Vagina (tissue), 2 donors: ENCODE results near the gene DCLRE1A. TPM values are rescaled to one million over a fixed set of nuclear protein-coding genes. Genes with fewer than 3 reads are reported as not detected.

Source experiments
- DNase-seq, 2 donors: peaks; one replicate each; pipeline ENCODE4 v3.0.0-alpha.2; 2017; ENCODE audit errors: extremely low spot score in 2 of 2
- H3K27ac ChIP-seq: fragments of 200-600 bp; sonication (generic); one replicate; pipeline ENCODE4 v1.5.1; 2019
- H3K27me3 ChIP-seq: fragments of 200-600 bp; sonication (generic); one replicate; pipeline ENCODE4 v1.5.1; 2019
- H3K36me3 ChIP-seq, 2 donors: fragments of 200-600 bp; sonication (generic); one replicate each; pipeline ENCODE4 v1.5.1; 2017 to 2019
- H3K4me1 ChIP-seq: fragments of 200-600 bp; sonication (generic); one replicate; pipeline ENCODE4 v1.5.1; 2019
- H3K4me3 ChIP-seq, 2 donors: fragments of 200-600 bp; sonication (generic); 1 replicate in 1 of 2; 2 replicates in 1 of 2; pipeline ENCODE4 v1.5.1; 2016 to 2019
- H3K9me3 ChIP-seq: fragments of 200-600 bp; sonication (generic); one replicate; pipeline ENCODE4 v1.5.1; 2019
- POLR2A ChIP-seq, 2 donors: fragments of 450-650 bp; IDR thresholded peaks; one replicate each; pipeline ENCODE4 v1.6.1; 2017; ENCODE audit warnings: antibody characterized with exemption in 2 of 2, mild to moderate bottlenecking in 2 of 2, moderate library complexity in 2 of 2
- POLR2AphosphoS5 ChIP-seq, 2 donors: sonication (generic); formaldehyde crosslinking; IDR thresholded peaks; one replicate each; pipeline ENCODE4 v1.9.0; 2017; ENCODE audit warnings: antibody characterized with exemption in 2 of 2, mild to moderate bottlenecking in 2 of 2, low read depth in 1 of 2; ENCODE audit not compliant: insufficient read depth in 1 of 2
- intact Hi-C: fragments of 100-400 bp; cut with DNase I; formaldehyde crosslinking; loops from one replicate; pipeline ENCODE4 v1.15.1; 2023
- total RNA-seq: library from RNA; depleted of rRNA; stranded (reverse); fragments of >200 nt; gene quantifications from one replicate; pipeline ENCODE4 v1.2.3, GENCODE V29; 2016
- TF ChIP-seq, protein P1 (sequence below), 3 experiments: fragments of 450-650 bp in 2 of 3; fragments of 200-600 bp in 1 of 3; sonication (generic) in 1 of 3; IDR thresholded peaks; one replicate each; pipeline ENCODE4 v1.5.1; 2017 to 2019; ENCODE audit warnings: antibody characterized with exemption in 3 of 3, mild to moderate bottlenecking in 2 of 3, moderate library complexity in 2 of 3

DCLRE1A gene
- total RNA-seq, 1 donor from 2014 or later = 3.9 TPM

DNA sequence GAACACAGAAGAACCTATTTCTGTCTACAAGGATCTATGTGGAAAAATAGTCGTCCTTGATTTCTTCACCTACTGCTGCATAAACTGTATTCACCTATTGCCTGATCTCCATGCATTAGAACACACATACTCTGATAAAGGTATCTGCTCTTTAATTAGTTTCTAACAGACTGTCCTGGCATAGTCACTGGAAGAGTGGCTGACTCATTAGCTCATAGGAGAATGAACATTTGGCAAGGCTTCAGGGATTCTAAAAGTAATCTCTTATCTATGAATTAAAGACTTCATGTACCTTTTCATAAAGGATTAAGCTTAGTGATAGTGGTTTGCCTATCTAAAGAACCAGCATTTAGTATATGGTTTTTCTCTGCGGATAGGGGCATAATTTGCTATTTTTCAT, 4.7 kb upstream of the DCLRE1A start:
- Histone ChIP-seq H3K27ac (no peak overlapping the region), H3K4me3 (no peak overlapping the region), H3K27me3 (no peaks in the 10 kb centered on the region), H3K4me1 (peaks cover 31% of the 10 kb centered on the region), H3K9me3 (no peaks in the 10 kb centered on the region), H3K36me3 (peaks cover 0 to 28% of the 10 kb centered on the region in 2 donors)
- TF ChIP-seq, protein P1, sequence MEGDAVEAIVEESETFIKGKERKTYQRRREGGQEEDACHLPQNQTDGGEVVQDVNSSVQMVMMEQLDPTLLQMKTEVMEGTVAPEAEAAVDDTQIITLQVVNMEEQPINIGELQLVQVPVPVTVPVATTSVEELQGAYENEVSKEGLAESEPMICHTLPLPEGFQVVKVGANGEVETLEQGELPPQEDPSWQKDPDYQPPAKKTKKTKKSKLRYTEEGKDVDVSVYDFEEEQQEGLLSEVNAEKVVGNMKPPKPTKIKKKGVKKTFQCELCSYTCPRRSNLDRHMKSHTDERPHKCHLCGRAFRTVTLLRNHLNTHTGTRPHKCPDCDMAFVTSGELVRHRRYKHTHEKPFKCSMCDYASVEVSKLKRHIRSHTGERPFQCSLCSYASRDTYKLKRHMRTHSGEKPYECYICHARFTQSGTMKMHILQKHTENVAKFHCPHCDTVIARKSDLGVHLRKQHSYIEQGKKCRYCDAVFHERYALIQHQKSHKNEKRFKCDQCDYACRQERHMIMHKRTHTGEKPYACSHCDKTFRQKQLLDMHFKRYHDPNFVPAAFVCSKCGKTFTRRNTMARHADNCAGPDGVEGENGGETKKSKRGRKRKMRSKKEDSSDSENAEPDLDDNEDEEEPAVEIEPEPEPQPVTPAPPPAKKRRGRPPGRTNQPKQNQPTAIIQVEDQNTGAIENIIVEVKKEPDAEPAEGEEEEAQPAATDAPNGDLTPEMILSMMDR (IDR thresholded peaks at IDR 0.05) = no peak
- no peak for TF ChIP-seq POLR2AphosphoS5 (IDR thresholded peaks at IDR 0.05; ENCODE audit: insufficient read depth in 1 of 2, low read depth in 1 of 2)
- no peak for TF ChIP-seq POLR2A (IDR thresholded peaks at IDR 0.05)
- intact Hi-C loops = no loop called here
- no peak for DNase-seq

DNA sequence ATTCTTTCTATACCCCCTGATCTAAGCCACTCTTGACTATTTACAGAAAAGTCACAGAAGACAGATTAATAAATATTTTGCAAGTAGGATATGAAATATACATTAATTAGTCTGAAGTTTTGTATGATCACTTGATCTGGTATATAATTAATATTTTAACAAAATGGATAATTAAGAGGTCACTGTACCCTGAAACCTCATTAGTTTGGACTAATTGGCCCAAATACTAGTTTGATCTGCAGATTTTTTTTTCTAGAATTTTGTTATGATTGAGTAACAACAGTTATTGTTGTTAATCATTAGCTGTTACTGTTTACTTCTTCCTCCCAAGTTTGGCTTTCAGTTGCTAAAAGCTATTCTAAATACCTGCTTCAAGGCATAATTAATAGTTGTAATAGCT, 3.3 kb upstream of the DCLRE1A start:
- Histone ChIP-seq H3K4me3 (no peak overlapping the region), H3K9me3 (no peaks in the 10 kb centered on the region), H3K4me1 (peaks cover 38% of the 10 kb centered on the region)

GRCh38 chr10:113856563-113856962, 2.7 kb upstream of the DCLRE1A start:
- Histone ChIP-seq H3K4me1 (peaks cover 45% of the 10 kb centered on the region), H3K9me3 (no peaks in the 10 kb centered on the region), H3K36me3 (peaks cover 0 to 23% of the 10 kb centered on the region in 2 donors), H3K4me3 (peak overlapping the region; percentile 75 to 95), H3K27me3 (no peaks in the 10 kb centered on the region), H3K27ac (no peak overlapping the region)
- intact Hi-C loops = no loop called here
- no peak for TF ChIP-seq POLR2A (IDR thresholded peaks at IDR 0.05)
- no peak for DNase-seq

More for the DNA sequence above, 3.3 kb upstream of the DCLRE1A start:
- Histone ChIP-seq H3K36me3 (peaks cover 0 to 28% of the 10 kb centered on the region in 2 donors), H3K27me3 (no peaks in the 10 kb centered on the region), H3K27ac (no peak overlapping the region)
- intact Hi-C loops = no loop called here
- no peak for DNase-seq
- TF ChIP-seq, protein P1 (IDR thresholded peaks at IDR 0.05) = no peak
- TF ChIP-seq POLR2AphosphoS5 (IDR thresholded peaks at IDR 0.05; ENCODE audit: insufficient read depth in 1 of 2, low read depth in 1 of 2) (no peak), POLR2A (IDR thresholded peaks at IDR 0.05) (no peak)

GRCh38 chr10:113854761-113855588, 1.1 kb upstream of the DCLRE1A start:
- Histone ChIP-seq H3K27ac (peak overlapping the region; percentile 90), H3K9me3 (no peaks in the 10 kb centered on the region), H3K36me3 (peaks cover 0 to 7% of the 10 kb centered on the region in 2 donors), H3K4me1 (peaks cover 46% of the 10 kb centered on the region), H3K27me3 (no peaks in the 10 kb centered on the region), H3K4me3 (peak overlapping the region; percentile 75 to 95)
- TF ChIP-seq POLR2AphosphoS5 (IDR thresholded peaks at IDR 0.05; ENCODE audit: insufficient read depth in 1 of 2, low read depth in 1 of 2) = peak in 1 of 2 donors; percentile 51
- no peak for TF ChIP-seq POLR2A (IDR thresholded peaks at IDR 0.05)
- TF ChIP-seq, protein P1 (IDR thresholded peaks at IDR 0.05) = peak in 1 of 3 experiments; percentile 22
- no peak for DNase-seq
- intact Hi-C loops = no loop called here

- peaks cover 46% of the 10 kb centered on the region for H3K4me1 ChIP-seq
- no peak for DNase-seq
- no peaks in the 10 kb centered on the region for H3K27me3 ChIP-seq
Measured at GRCh38 chr10:113853578-113854012, 287 bp downstream of the DCLRE1A start.

More at GRCh38 chr10:113853578-113854012, 287 bp downstream of the DCLRE1A start:
- TF ChIP-seq, protein P1 (IDR thresholded peaks at IDR 0.05) = no peak
- TF ChIP-seq POLR2A (IDR thresholded peaks at IDR 0.05) (no peak), POLR2AphosphoS5 (IDR thresholded peaks at IDR 0.05; ENCODE audit: insufficient read depth in 1 of 2, low read depth in 1 of 2) (no peak)
- Histone ChIP-seq H3K27ac (peak overlapping the region; percentile 90), H3K9me3 (no peaks in the 10 kb centered on the region), H3K4me3 (peak overlapping the region; percentile 75 to 95), H3K36me3 (peaks cover 0 to 3% of the 10 kb centered on the region in 2 donors)
- intact Hi-C loops = no loop called here
